Measurements from ENCODE around the gene EBLN1.
A peak's percentile ranks its signal among the peaks of the same experiment; 100 is the strongest.
"Not testable (repeated sequence)": the region's sequence is repeated elsewhere in the genome, so short reads cannot be mapped to it uniquely, and the experiment has no call there.

EBLN1 gene

GRCh38 chr10:22218448-22218847 is 633 bp upstream of the EBLN1 start:
- H3K4me3 ChIP-seq (ENCODE audit: low read depth, low read length) = no peak overlapping the region
- in situ Hi-C loops (cut with HindIII; ENCODE audit: low sequenced_read_pairs) = no loop called here
- no peak for DNase-seq (ENCODE audit: low read depth, low spot score)
- TF ChIP-seq CTCF (IDR thresholded peaks at IDR 0.05; ENCODE audit: low read depth, low read length) = peak; percentile 12

- in situ Hi-C loops (cut with HindIII; ENCODE audit: low sequenced_read_pairs); H3K4me3 ChIP-seq (ENCODE audit: low read depth, low read length); DNase-seq (ENCODE audit: low read depth, low spot score): not testable (repeated sequence)
These were observed 731 bp downstream of the EBLN1 start for GRCh38 chr10:22217084-22217483.

DNA sequence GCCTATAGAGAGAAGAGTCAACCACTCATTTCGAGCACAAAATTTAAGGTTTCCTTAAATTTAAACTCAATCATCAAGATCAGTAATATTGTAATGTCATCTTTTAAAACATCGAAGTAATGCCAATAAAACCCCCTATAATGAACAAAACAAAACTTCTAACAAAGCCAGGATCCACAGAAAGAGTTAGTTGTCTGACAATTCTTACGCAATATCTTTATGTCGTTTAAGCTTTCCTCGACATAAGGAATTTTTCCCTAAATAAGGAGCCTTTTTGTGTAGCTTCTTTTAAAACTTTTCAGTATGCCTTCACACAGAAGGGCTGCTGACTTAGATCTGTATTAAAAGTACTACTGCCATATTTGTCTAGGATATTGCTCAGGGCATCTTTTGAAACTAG is 7.5 kb downstream of the EBLN1 start:
- H3K4me3 ChIP-seq (ENCODE audit: low read depth, low read length) = no peak overlapping the region
- DNase-seq (ENCODE audit: low read depth, low spot score) = no peak
- in situ Hi-C loops (cut with HindIII; ENCODE audit: low sequenced_read_pairs) = no loop called here
- TF ChIP-seq CTCF (IDR thresholded peaks at IDR 0.05; ENCODE audit: low read depth, low read length) = no peak

DNA sequence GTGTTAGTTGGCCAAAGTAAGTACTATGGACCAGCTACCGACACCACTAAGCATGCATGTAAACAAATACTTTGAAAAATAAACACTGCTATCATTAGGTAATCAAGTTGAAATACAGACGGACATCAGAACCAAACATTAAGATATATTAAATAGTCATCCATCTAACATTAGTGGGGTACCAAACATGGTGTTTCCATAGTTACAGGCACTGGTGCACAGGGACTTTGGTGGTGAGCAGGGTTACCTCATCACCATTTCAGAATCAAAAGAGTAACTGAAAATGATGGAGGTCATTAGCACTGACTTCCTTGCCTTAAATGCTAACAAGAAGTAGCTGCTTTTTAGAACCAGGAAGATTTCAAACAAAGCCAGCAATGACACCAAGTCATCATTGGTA is 23.9 kb downstream of the EBLN1 start:
- no peak for TF ChIP-seq CTCF (IDR thresholded peaks at IDR 0.05; ENCODE audit: low read depth, low read length)
- DNase-seq (ENCODE audit: low read depth, low spot score) = no peak
- in situ Hi-C loops (cut with HindIII; ENCODE audit: low sequenced_read_pairs) = no loop called here
- no peak overlapping the region for H3K4me3 ChIP-seq (ENCODE audit: low read depth, low read length)

GRCh38 chr10:22185586-22185985 is 32.2 kb downstream of the EBLN1 start:
- TF ChIP-seq CTCF (IDR thresholded peaks at IDR 0.05; ENCODE audit: low read depth, low read length) = no peak
- no peak for DNase-seq (ENCODE audit: low read depth, low spot score)
- H3K4me3 ChIP-seq (ENCODE audit: low read depth, low read length) = no peak overlapping the region
- in situ Hi-C loops (cut with HindIII; ENCODE audit: low sequenced_read_pairs) = no loop called here

GRCh38 chr10:22183771-22184461 is 33.9 kb downstream of the EBLN1 start:
- H3K4me3 ChIP-seq (ENCODE audit: low read depth, low read length) = no peak overlapping the region
- TF ChIP-seq CTCF (IDR thresholded peaks at IDR 0.05; ENCODE audit: low read depth, low read length) = no peak
- in situ Hi-C loops (cut with HindIII; ENCODE audit: low sequenced_read_pairs) = no loop called here
- no peak for DNase-seq (ENCODE audit: low read depth, low spot score)

DNA sequence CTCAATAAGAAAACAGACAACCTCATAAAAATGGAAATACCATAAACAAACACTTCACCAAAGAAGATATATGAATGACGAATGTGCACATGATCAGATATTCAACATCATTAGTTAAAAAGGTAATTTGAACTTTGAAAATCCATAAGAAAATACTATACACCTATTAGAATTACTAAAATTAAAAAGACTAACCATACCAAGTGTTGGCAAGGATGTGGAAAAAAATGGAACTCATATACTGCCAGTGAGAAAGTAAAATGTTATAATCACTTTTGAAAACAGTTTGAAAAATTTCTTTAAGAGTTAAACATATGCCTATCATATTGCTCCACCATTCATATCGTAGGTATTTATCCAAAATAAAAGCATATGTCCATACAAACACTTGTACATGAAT is 37.1 kb downstream of the EBLN1 start:
- no peak overlapping the region for H3K4me3 ChIP-seq (ENCODE audit: low read depth, low read length)
- no peak for DNase-seq (ENCODE audit: low read depth, low spot score)
- no peak for TF ChIP-seq CTCF (IDR thresholded peaks at IDR 0.05; ENCODE audit: low read depth, low read length)
- in situ Hi-C loops (cut with HindIII; ENCODE audit: low sequenced_read_pairs) = no loop called here

Measured in astrocyte of the spinal cord (primary cell).